ENCODE results near the gene NUP62. TPM values are rescaled to one million over a fixed set of nuclear protein-coding genes. Genes with fewer than 3 reads are reported as not detected.

The NUP62 gene
- total RNA-seq, result 21.2 and 23.6 TPM in 2 replicates

GRCh38 chr19:49929121-49929610, at the start of gene NUP62, which contains the start of gene ATF5:
NUP62 (minus strand) TSS chr19:49929504; CDS start chr19:49909807, 19,697 bp downstream.
ATF5 (plus strand) TSS chr19:49929205; CDS start chr19:49930851, 1,646 bp downstream.

GRCh38 chr19:49960980-49961379, 31.7 kb upstream of the NUP62 start, which contains the start of gene SIGLEC11:
SIGLEC11 (minus strand) TSS chr19:49961172; CDS start chr19:49961081, 91 bp downstream.

GRCh38 chr19:49896863-49897621, 32.3 kb downstream of the NUP62 start, which contains the start of gene IL4I1:
IL4I1 (minus strand) TSS chr19:49896887; CDS start chr19:49896160, 727 bp downstream.

GRCh38 chr19:49877020-49877878, 52.1 kb downstream of the NUP62 start, which contains the start of the genes AKT1S1 and TBC1D17:
AKT1S1 (minus strand) TSS chr19:49877355; CDS start chr19:49873295, 4,060 bp downstream.
TBC1D17 (plus strand) TSS chr19:49877702; CDS start chr19:49877724, 22 bp downstream.

GRCh38 chr19:49866933-49867782, 62.1 kb downstream of the NUP62 start, which contains the start of gene PNKP:
PNKP (minus strand) TSS chr19:49867576; CDS start chr19:49867204, 372 bp downstream.

Other genes starting within 250 kb of the NUP62 start
- 0.25 and 0.40 TPM in 2 replicates for gene ADM5, start 239.9 kb downstream of the NUP62 start, total RNA-seq
- 10.4 and 21.8 TPM in 2 replicates for gene CPT1C, start 238.4 kb downstream of the NUP62 start, total RNA-seq
- 0.06 and 0.13 TPM in 2 replicates for gene TSKS, start 166.2 kb downstream of the NUP62 start, total RNA-seq
- 78.3 and 86.3 TPM in 2 replicates for gene AP2A1, start 162.5 kb downstream of the NUP62 start, total RNA-seq
- 24.3 and 25.8 TPM in 2 replicates for gene FUZ, start 116.2 kb downstream of the NUP62 start, total RNA-seq
- gene MED25, start 111.2 kb downstream of the NUP62 start, total RNA-seq, result 16.5 and 16.6 TPM in 2 replicates
- 51.7 and 55.0 TPM in 2 replicates for gene PTOV1, start 78.3 kb downstream of the NUP62 start, total RNA-seq
- gene PNKP, start 61.9 kb downstream of the NUP62 start, total RNA-seq, result 52.4 and 58.9 TPM in 2 replicates
- 11.0 and 12.4 TPM in 2 replicates for gene AKT1S1, start 52.1 kb downstream of the NUP62 start, total RNA-seq
- 9.4 and 12.5 TPM in 2 replicates for gene TBC1D17, start 51.8 kb downstream of the NUP62 start, total RNA-seq
- 0.13 and 0.56 TPM in 2 replicates for gene IL4I1, start 32.6 kb downstream of the NUP62 start, total RNA-seq
- gene ATF5, start 299 bp downstream of the NUP62 start, total RNA-seq, result 2.9 and 3.1 TPM in 2 replicates
- gene SIGLEC11, start 31.7 kb upstream of the NUP62 start, total RNA-seq, result not detected in 2 replicates
- 17.0 and 19.8 TPM in 2 replicates for gene VRK3, start 95.9 kb upstream of the NUP62 start, total RNA-seq
- 6.0 and 6.7 TPM in 2 replicates for gene ZNF473, start 96.5 kb upstream of the NUP62 start, total RNA-seq
- not detected in 2 replicates for gene IZUMO2, start 233.8 kb upstream of the NUP62 start, total RNA-seq

Data from aortic smooth muscle cell (primary cell).